ENCODE measurements around the gene HSPH1. TPM values are rescaled to one million over a fixed set of nuclear protein-coding genes. Genes with fewer than 3 reads are reported as not detected.
"Not testable (repeated sequence)": the region's sequence is repeated elsewhere in the genome, so short reads cannot be mapped to it uniquely, and the experiment has no call there.

Gene HSPH1
- total RNA-seq, 1 donor from 2014 or later, result 112 TPM

DNA sequence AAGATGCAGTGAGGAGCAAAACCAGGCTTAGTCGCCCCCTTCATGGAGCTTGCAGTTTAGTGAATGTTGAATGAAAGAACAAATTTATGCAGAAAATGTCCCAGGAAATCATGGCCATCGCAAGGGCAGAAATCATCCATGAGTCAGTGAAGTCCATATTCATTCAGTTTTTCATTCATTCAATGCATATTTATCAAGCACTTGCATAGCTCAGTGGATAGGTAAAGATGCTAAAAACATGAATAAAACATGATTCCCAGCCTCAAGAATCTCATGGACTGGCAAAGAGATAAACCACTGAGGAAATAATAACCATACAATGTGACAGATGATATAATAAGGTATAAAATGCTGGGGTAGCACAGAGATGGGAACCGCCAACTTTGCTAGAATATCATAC lies 58.8 kb downstream of the HSPH1 start:
- intact Hi-C loops (cut with micrococcal nuclease), result no loop called here
- ATAC-seq (ENCODE audit: low read depth), result no peak
- no peaks in the 10 kb centered on the region for H3K36me3 Mint-ChIP-seq (ENCODE audit: low read depth)
- no peaks in the 10 kb centered on the region for H3K9me3 Mint-ChIP-seq
- TF ChIP-seq, protein P1, sequence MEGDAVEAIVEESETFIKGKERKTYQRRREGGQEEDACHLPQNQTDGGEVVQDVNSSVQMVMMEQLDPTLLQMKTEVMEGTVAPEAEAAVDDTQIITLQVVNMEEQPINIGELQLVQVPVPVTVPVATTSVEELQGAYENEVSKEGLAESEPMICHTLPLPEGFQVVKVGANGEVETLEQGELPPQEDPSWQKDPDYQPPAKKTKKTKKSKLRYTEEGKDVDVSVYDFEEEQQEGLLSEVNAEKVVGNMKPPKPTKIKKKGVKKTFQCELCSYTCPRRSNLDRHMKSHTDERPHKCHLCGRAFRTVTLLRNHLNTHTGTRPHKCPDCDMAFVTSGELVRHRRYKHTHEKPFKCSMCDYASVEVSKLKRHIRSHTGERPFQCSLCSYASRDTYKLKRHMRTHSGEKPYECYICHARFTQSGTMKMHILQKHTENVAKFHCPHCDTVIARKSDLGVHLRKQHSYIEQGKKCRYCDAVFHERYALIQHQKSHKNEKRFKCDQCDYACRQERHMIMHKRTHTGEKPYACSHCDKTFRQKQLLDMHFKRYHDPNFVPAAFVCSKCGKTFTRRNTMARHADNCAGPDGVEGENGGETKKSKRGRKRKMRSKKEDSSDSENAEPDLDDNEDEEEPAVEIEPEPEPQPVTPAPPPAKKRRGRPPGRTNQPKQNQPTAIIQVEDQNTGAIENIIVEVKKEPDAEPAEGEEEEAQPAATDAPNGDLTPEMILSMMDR (IDR thresholded peaks at IDR 0.05), result no peak
- ChIA-PET POLR2A (no interaction called here), CTCF (no interaction called here)
- no peak overlapping the region for H3K4me3 Mint-ChIP-seq
- H3K4me1 Mint-ChIP-seq, result no peaks in the 10 kb centered on the region
- no peak overlapping the region for H3K27ac Mint-ChIP-seq
- no peak for DNase-seq
- peaks cover 30% of the 10 kb centered on the region for H3K27me3 Mint-ChIP-seq

DNA sequence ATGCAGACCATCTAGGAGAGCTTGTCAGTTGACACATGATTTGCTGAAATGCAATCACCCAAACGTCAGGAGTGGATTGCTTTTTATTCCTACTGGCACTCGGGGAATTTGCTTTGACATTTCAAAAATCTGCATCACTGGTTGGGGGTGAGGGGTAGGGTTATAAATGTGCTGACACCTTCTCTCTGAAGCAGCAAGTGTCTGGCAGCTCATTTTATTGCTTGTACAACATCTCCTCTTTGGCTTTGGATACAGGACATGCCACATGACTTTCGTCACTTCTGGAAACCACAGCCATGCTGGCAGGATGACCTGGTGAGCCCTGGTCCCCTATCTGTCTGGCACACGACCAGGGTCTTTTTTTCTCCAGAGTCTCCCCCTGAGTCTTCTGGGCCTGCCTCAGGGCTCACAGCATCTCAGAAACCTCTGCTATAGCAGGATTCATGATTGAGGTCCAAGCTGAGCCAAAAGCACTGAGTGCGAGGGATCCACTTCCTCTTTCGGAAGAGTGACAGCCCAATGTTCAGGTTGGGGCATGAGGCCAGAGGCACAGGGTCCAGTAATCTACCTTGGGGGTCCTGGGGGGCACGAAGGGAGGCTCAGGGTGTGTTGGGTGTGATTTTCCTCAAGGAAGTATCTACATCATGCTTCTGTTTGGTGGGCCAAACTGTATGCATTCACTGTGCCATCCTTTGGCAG lies 60.1 kb downstream of the HSPH1 start:
- DNase-seq, result no peak
- H3K4me1 Mint-ChIP-seq, result no peaks in the 10 kb centered on the region
- no peaks in the 10 kb centered on the region for H3K36me3 Mint-ChIP-seq (ENCODE audit: low read depth)
- peaks cover 33% of the 10 kb centered on the region for H3K27me3 Mint-ChIP-seq
- TF ChIP-seq, protein P1 (IDR thresholded peaks at IDR 0.05), result no peak
- intact Hi-C loops (cut with micrococcal nuclease), result no loop called here
- no peak for ATAC-seq (ENCODE audit: low read depth)
- H3K4me3 Mint-ChIP-seq, result no peak overlapping the region
- no peak overlapping the region for H3K27ac Mint-ChIP-seq
- ChIA-PET POLR2A (no interaction called here), CTCF (no interaction called here)
- H3K9me3 Mint-ChIP-seq, result no peaks in the 10 kb centered on the region

DNA sequence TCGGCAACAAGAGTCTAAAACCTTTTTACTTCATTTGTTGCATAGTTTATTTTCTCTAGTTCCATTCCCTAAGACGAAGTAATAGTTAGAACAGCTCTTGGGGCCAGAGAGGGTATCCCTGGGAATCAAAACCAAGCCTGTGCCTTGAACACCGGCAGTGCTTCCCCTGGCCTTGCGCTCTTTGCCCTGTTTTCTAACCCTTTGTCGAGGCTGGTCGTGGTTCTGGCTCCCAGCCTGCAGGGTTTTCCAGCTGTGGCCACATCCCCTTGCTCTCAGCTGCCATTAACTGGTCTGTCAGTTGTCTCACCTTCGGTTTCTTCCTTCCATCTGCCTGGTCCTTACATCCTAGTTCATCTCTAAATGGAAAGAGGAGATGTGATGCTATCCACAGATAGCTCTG lies 61.0 kb downstream of the HSPH1 start:
- DNase-seq (no peak), ATAC-seq (ENCODE audit: low read depth) (no peak)
- ChIA-PET POLR2A (no interaction called here), CTCF (no interaction called here)
- Mint-ChIP-seq H3K27me3 (peaks cover 35% of the 10 kb centered on the region), H3K27ac (no peak overlapping the region), H3K4me1 (no peaks in the 10 kb centered on the region), H3K36me3 (ENCODE audit: low read depth) (no peaks in the 10 kb centered on the region), H3K9me3 (no peaks in the 10 kb centered on the region), H3K4me3 (no peak overlapping the region)
- intact Hi-C loops (cut with micrococcal nuclease), result no loop called here
- TF ChIP-seq, protein P1 (IDR thresholded peaks at IDR 0.05), result no peak

DNA sequence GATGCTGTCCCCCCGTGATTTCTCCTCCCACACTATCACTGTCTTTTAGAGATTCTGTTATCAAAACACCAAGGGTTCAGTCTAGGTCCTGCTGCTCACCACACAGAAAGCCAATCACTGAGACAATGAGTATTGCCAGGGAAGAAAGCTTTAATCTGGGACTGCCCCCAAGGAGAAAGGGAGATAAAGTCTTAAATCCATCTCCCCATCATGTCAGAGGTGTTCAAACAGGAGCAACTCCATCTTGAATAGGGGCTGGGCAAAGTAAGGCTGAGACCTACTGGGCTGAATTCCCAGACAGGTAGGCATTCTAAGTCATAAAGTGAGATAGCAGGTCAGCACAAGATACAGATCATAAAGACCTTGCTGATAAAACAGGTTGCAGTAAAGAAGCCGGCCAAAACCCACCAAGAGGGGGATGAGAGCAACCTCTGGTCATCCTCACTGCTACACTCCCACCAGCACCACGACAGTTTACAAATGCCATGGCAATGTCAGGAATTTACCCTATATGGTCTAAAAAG lies 63.7 kb downstream of the HSPH1 start:
- H3K4me1 Mint-ChIP-seq; ATAC-seq (ENCODE audit: low read depth); H3K27ac Mint-ChIP-seq; H3K36me3 Mint-ChIP-seq (ENCODE audit: low read depth); H3K4me3 Mint-ChIP-seq; CTCF ChIA-PET; POLR2A ChIA-PET; H3K9me3 Mint-ChIP-seq; intact Hi-C loops (cut with micrococcal nuclease); DNase-seq: not testable (repeated sequence)
- peaks cover 44% of the 10 kb centered on the region for H3K27me3 Mint-ChIP-seq

DNA sequence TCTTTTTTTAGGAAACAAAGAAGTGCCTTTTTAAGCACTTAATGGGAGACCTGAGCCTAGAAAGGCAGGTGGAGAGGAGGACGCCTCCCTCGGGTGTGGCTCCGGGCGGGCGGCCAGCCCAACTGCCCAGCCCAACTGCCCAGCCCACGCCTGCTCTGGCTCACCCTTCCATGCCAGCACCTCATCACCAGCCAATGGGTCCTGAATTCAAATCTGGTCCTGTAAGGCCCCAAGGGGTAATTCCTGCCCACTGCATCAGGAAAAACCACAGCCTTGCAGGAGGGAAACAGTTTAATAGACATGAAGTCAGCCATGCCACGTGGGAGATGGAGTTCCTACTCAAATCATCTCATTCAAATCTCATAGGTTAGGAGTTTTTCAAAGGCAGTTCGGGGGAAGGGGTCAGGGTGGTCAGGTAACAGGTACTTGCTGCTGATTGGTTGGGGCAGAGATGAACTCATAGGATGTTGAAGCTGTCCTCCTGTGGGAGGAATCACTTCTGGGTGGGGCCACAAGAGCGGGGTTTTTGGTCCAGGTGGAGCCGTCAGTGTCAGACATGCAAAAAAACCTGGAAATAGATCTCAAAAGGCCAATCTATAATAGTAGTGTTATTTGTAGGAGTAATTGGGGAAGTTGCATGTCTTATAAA lies 64.9 kb downstream of the HSPH1 start:
- ChIA-PET CTCF (no interaction called here), POLR2A (no interaction called here)
- DNase-seq (no peak), ATAC-seq (ENCODE audit: low read depth) (no peak)
- H3K4me1 Mint-ChIP-seq, result no peaks in the 10 kb centered on the region
- no peaks in the 10 kb centered on the region for H3K9me3 Mint-ChIP-seq
- intact Hi-C loops (cut with micrococcal nuclease), result no loop called here
- TF ChIP-seq, protein P1 (IDR thresholded peaks at IDR 0.05), result no peak
- H3K27me3 Mint-ChIP-seq, result peaks cover 43% of the 10 kb centered on the region
- no peaks in the 10 kb centered on the region for H3K36me3 Mint-ChIP-seq (ENCODE audit: low read depth)
- H3K4me3 Mint-ChIP-seq, result no peak overlapping the region
- no peak overlapping the region for H3K27ac Mint-ChIP-seq
